H1 (cell line): ENCODE measurements around the gene ARHGAP10. TPM values are rescaled to one million over a fixed set of nuclear protein-coding genes. Genes with fewer than 3 reads are reported as not detected.

ENCODE experiments used
- CTCF ChIA-PET: fragments of 300-600 bp; sonication (Branson Sonifier 250); formaldehyde crosslinking; loops from one replicate; lab custom pipeline; 2021; ENCODE audit not compliant: partially characterized antibody; lab: Charles Lee
- POLR2A ChIA-PET: fragments of 300-600 bp; sonication (Branson Sonifier 250); formaldehyde crosslinking; loops from one replicate; lab custom pipeline; 2021; ENCODE audit warnings: inconsistent platforms; ENCODE audit not compliant: partially characterized antibody; lab: Charles Lee
- DNase-seq, 2 experiments: peaks; one replicate each; pipeline versions ENCODE4 v3.0.0 to v3.0.0-alpha.2; 2010 to 2022; ENCODE audit warnings: low spot score in 2 of 2, low read depth in 1 of 2, mixed read lengths in 1 of 2
- FAIRE-seq: peaks from 2 replicates; lab custom pipeline; 2011; peaks lifted over from hg19 to GRCh38; lab: Jason Lieb, UNC
- H2AFZ ChIP-seq: 2 replicates; pipeline ENCODE4 v1.8.1; 2012; ENCODE audit warnings: low read length, inconsistent platforms
- H2AK5ac ChIP-seq: 2 replicates; pipeline ENCODE4 v1.6.1; 2013; ENCODE audit warnings: low read depth, low read length
- H2BK120ac ChIP-seq: replicated peaks from 2 replicates; pipeline ENCODE3; 2013; ENCODE audit warnings: low read depth, low read length, inconsistent platforms
- H2BK12ac ChIP-seq: 2 replicates; pipeline ENCODE4 v1.6.1; 2013; ENCODE audit warnings: low read depth, low read length
- H2BK15ac ChIP-seq: 2 replicates; pipeline ENCODE4 v1.6.1; 2013; ENCODE audit warnings: low read length
- H2BK20ac ChIP-seq: 2 replicates; pipeline ENCODE4 v1.6.1; 2013; ENCODE audit warnings: low read length
- H2BK5ac ChIP-seq: 2 replicates; pipeline ENCODE4 v1.6.1; 2013; ENCODE audit warnings: low read depth, low read length
- H3K14ac ChIP-seq: 2 replicates; pipeline ENCODE4 v1.6.1; 2013; ENCODE audit warnings: inconsistent platforms; ENCODE audit not compliant: insufficient read length
- H3K18ac ChIP-seq: 2 replicates; pipeline ENCODE4 v1.6.1; 2013; ENCODE audit warnings: low read length; ENCODE audit errors: extremely low read depth
- H3K23ac ChIP-seq: 2 replicates; pipeline ENCODE4 v1.6.1; 2013; ENCODE audit warnings: inconsistent platforms; ENCODE audit not compliant: insufficient read length
- H3K23me2 ChIP-seq: 2 replicates; pipeline ENCODE4 v1.6.1; 2013; ENCODE audit warnings: low read depth, low read length
- H3K27ac ChIP-seq: 2 replicates; pipeline ENCODE4 v1.6.1; 2011; ENCODE audit warnings: low read depth, low read length, inconsistent platforms
- H3K27me3 ChIP-seq, 4 experiments: replicated peaks in 1 of 4; 1 replicate in 1 of 4; 2 replicates in 3 of 4; pipeline versions ENCODE4 v1.6.1 to v1.8.1; 2011 to 2013; ENCODE audit warnings: low read length in 3 of 4, mild to moderate bottlenecking in 3 of 4, inconsistent platforms in 2 of 4, mixed read lengths in 2 of 4, moderate library complexity in 1 of 4; ENCODE audit not compliant: control insufficient read depth in 3 of 4, insufficient read depth in 3 of 4; ENCODE audit errors: extremely low read depth in 1 of 4
- H3K36me3 ChIP-seq, 4 experiments: 2 replicates each; pipeline versions ENCODE4 v1.6.1 to v1.8.1; 2011 to 2013; ENCODE audit warnings: mild to moderate bottlenecking in 4 of 4, low read length in 3 of 4, moderate library complexity in 2 of 4, control low read depth in 1 of 4, inconsistent platforms in 1 of 4; ENCODE audit not compliant: insufficient read depth in 4 of 4, control insufficient read depth in 2 of 4
- H3K4ac ChIP-seq: replicated peaks from 2 replicates; pipeline ENCODE3; 2013; ENCODE audit warnings: low read length, low read depth, mixed read lengths, inconsistent platforms; ENCODE audit not compliant: insufficient read length
- H3K4me1 ChIP-seq, 4 experiments: replicated peaks in 1 of 4; 1 replicate in 1 of 4; 2 replicates in 3 of 4; pipeline versions ENCODE4 v1.6.1 to v1.8.1; 2011 to 2013; ENCODE audit warnings: low read length in 3 of 4, inconsistent platforms in 2 of 4, mixed read lengths in 1 of 4; ENCODE audit not compliant: insufficient read depth in 4 of 4, control insufficient read depth in 3 of 4
- H3K4me2 ChIP-seq, 2 experiments: 2 replicates each; pipeline versions ENCODE4 v1.6.1 to v1.8.1; 2011 to 2013; ENCODE audit warnings: low read depth in 2 of 2, low read length in 2 of 2, control low read depth in 1 of 2, inconsistent platforms in 1 of 2, mild to moderate bottlenecking in 1 of 2; ENCODE audit not compliant: insufficient read depth in 1 of 2
- H3K4me3 ChIP-seq, 4 experiments: fragments of 200-600, 300-600 bp in 1 of 4; sonication (generic), shearing (Covaris generic), sonication (Bioruptor Twin) in 1 of 4; 2 replicates each; pipeline versions ENCODE4 v1.5.1 to v1.8.1; 2011 to 2016; ENCODE audit warnings: low read length in 4 of 4, low read depth in 3 of 4, control low read depth in 2 of 4, inconsistent platforms in 2 of 4, mild to moderate bottlenecking in 2 of 4, mixed read lengths in 1 of 4, moderate library complexity in 1 of 4; ENCODE audit not compliant: insufficient read depth in 2 of 4; ENCODE audit errors: extremely low read depth in 1 of 4
- H3K56ac ChIP-seq: replicated peaks from 2 replicates; pipeline ENCODE3; 2013; ENCODE audit warnings: low read depth, mild to moderate bottlenecking, mixed read lengths, low read length, inconsistent platforms; ENCODE audit not compliant: insufficient read length
- H3K79me1 ChIP-seq: 2 replicates; pipeline ENCODE4 v1.6.1; 2013; ENCODE audit warnings: low read depth, low read length, control low read depth
- H3K79me2 ChIP-seq, 2 experiments: 2 replicates each; pipeline versions ENCODE4 v1.6.1 to v1.8.1; 2012 to 2013; ENCODE audit warnings: low read length in 2 of 2, mild to moderate bottlenecking in 2 of 2, inconsistent platforms in 1 of 2; ENCODE audit not compliant: insufficient read depth in 2 of 2, control insufficient read depth in 1 of 2
- H3K9ac ChIP-seq, 4 experiments: replicated peaks in 1 of 4; 1 replicate in 1 of 4; 2 replicates in 3 of 4; pipeline versions ENCODE4 v1.6.1 to v1.8.1; 2011 to 2013; ENCODE audit warnings: low read depth in 3 of 4, low read length in 3 of 4, control low read depth in 2 of 4, mild to moderate bottlenecking in 2 of 4, moderate library complexity in 2 of 4, inconsistent platforms in 1 of 4; ENCODE audit errors: extremely low read depth in 1 of 4
- H3K9me3 ChIP-seq, 2 experiments: 2 replicates each; pipeline versions ENCODE4 v1.6.1 to v1.8.1; 2012 to 2013; ENCODE audit warnings: mild to moderate bottlenecking in 2 of 2, moderate library complexity in 2 of 2, control low read depth in 1 of 2, inconsistent platforms in 1 of 2, low read depth in 1 of 2, low read length in 1 of 2, mixed read lengths in 1 of 2; ENCODE audit not compliant: insufficient read depth in 2 of 2
- H4K20me1 ChIP-seq, 2 experiments: replicated peaks in 1 of 2; 2 replicates each; pipeline versions ENCODE3 to v1.8.1; 2011 to 2013; ENCODE audit warnings: inconsistent platforms in 2 of 2, low read length in 2 of 2, mild to moderate bottlenecking in 1 of 2; ENCODE audit not compliant: insufficient read depth in 2 of 2, control insufficient read depth in 1 of 2
- H4K5ac ChIP-seq: 2 replicates; pipeline ENCODE4 v1.6.1; 2013; ENCODE audit warnings: low read length, low read depth, mixed read lengths, inconsistent platforms; ENCODE audit not compliant: insufficient read length
- H4K8ac ChIP-seq: 2 replicates; pipeline ENCODE4 v1.8.0; 2013; ENCODE audit warnings: mild to moderate bottlenecking, moderate library complexity, low read length, inconsistent platforms; ENCODE audit not compliant: insufficient read depth; ENCODE audit errors: extremely low read depth
- H4K91ac ChIP-seq: replicated peaks from 2 replicates; pipeline ENCODE3; 2013; ENCODE audit warnings: low read length, mixed read lengths, inconsistent platforms; ENCODE audit not compliant: insufficient read length
- CBX8 ChIP-seq: fragments of 300-800, 300-1000 bp; sonication (generic); IDR thresholded peaks from 2 replicates; pipeline ENCODE4 v1.7.1; 2016; ENCODE audit warnings: low read depth, low read length, borderline replicate concordance
- EZH2 ChIP-seq: fragments of 200-600 bp; sonication (generic); IDR thresholded peaks from 2 replicates; pipeline ENCODE4 v1.7.1; 2012; ENCODE audit warnings: low read depth, mild to moderate bottlenecking, moderate library complexity, low read length, inconsistent platforms; ENCODE audit not compliant: severe bottlenecking
- FOSL1 ChIP-seq: IDR thresholded peaks from 2 replicates; pipeline ENCODE4 v1.6.1; 2011; ENCODE audit warnings: mild to moderate bottlenecking, low read depth, low read length, moderate library complexity; ENCODE audit not compliant: insufficient read depth
- POLR2A ChIP-seq, 2 experiments: IDR thresholded peaks; 1 replicate in 1 of 2; 2 replicates in 1 of 2; pipeline ENCODE4 v1.6.1; 2011; ENCODE audit warnings: low read depth in 2 of 2, low read length in 2 of 2, mild to moderate bottlenecking in 2 of 2; ENCODE audit errors: control extremely low read depth in 1 of 2
- POU5F1 ChIP-seq: IDR thresholded peaks from 2 replicates; pipeline ENCODE4 v1.6.1; 2011; ENCODE audit warnings: low read depth, mild to moderate bottlenecking, low read length, moderate library complexity
- SIN3A ChIP-seq, 2 experiments: IDR thresholded peaks in 1 of 2; conservative IDR thresholded peaks in 1 of 2; 2 replicates each; pipeline ENCODE4 v1.6.1; 2011 to 2012; ENCODE audit warnings: low read length in 2 of 2, improper control_type of control experiment in 1 of 2, low read depth in 1 of 2, mild to moderate bottlenecking in 1 of 2
- SP4 ChIP-seq: IDR thresholded peaks from 2 replicates; pipeline ENCODE4 v1.6.1; 2012; ENCODE audit warnings: low read length, inconsistent platforms
- TEAD4 ChIP-seq: IDR thresholded peaks from 2 replicates; pipeline ENCODE4 v1.6.1; 2012; ENCODE audit warnings: low read depth, low read length, inconsistent platforms, mixed read lengths
- WGBS, 2 experiments: shearing (Covaris generic) in 1 of 2; methylation state at CpG; one replicate each; pipeline versions ENCODE4 v1.1.6 to v1.1.7; 2013 to 2015; ENCODE audit warnings: low lambda C conversion rate in 2 of 2, mixed read lengths in 2 of 2, inconsistent platforms in 1 of 2, low coverage in 1 of 2, missing lambda C conversion rate in 1 of 2; ENCODE audit not compliant: insufficient replicate concordance in 2 of 2, insufficient coverage in 1 of 2, insufficient read length in 1 of 2; ENCODE audit errors: extremely low coverage in 1 of 2, missing lambda C conversion rate in 1 of 2; 5-methylcytosine and 5-hydroxymethylcytosine counted together
- polyA plus RNA-seq, 7 experiments: library from polyadenylated mRNA; depleted of rRNA in 3 of 7; stranded (reverse) in 5 of 7; unstranded in 2 of 7; fragments of >200 nt in 5 of 7; fragments of 200-250 nt in 2 of 7; gene quantifications; 1 replicate in 5 of 7; 2 replicates in 1 of 7; 4 replicates in 1 of 7; pipeline versions ENCODE4 v1.2.1 to v1.2.3, GENCODE V29; 2011 to 2013; ENCODE audit warnings: missing spikeins in 2 of 7, mixed read lengths in 2 of 7
- total RNA-seq: library from RNA; stranded (reverse); fragmentation: NEBNext Ultra II Directional; extraction: Animal tissue kit (Norgen Biotek cat#: 25700); gene quantifications from 2 replicates; pipeline ENCODE4 v1.2.1, GENCODE V29; 2021
- TF ChIP-seq, protein P1 (sequence below): IDR thresholded peaks from 2 replicates; pipeline ENCODE4 v1.6.1; 2011; ENCODE audit warnings: low read length, improper control_type of control experiment

Gene ARHGAP10
- total and polyA plus RNA-seq, 2 of the 8 experiments (the other 6 are each of a cell fraction or from before 2014, with no cell fraction given), result 3.7 to 6.1 TPM

DNA sequence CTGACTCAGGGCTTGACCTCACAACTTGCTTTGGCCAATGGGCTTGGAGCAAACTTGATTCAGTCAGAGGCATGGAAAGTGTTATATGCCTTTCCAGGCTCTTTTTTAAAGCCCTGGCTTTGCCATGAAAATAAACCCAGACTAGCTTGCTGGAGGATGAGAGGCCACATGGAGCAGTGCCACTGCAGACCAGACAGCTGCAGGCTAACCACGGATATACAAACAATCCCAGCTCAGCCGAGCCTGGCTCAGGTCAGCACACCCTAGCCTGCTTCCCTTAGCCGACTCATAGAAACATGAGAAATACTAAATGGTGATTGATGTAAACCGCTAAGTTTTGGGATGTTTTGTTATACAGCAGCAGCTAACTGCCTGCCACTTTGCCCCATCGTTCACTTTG lies 345.1 kb downstream of the ARHGAP10 start:
- H2AK5ac ChIP-seq, result no peak overlapping the region
- H3K4me2 ChIP-seq, result no peak overlapping the region
- H4K20me1 ChIP-seq, result no peaks in the 10 kb centered on the region
- H4K91ac ChIP-seq, result no peak overlapping the region
- no peak overlapping the region for H3K9ac ChIP-seq
- no peaks in the 10 kb centered on the region for H3K27me3 ChIP-seq
- no peak overlapping the region for H4K8ac ChIP-seq
- H3K4me3 ChIP-seq, result no peak overlapping the region
- TF ChIP-seq, protein P1, sequence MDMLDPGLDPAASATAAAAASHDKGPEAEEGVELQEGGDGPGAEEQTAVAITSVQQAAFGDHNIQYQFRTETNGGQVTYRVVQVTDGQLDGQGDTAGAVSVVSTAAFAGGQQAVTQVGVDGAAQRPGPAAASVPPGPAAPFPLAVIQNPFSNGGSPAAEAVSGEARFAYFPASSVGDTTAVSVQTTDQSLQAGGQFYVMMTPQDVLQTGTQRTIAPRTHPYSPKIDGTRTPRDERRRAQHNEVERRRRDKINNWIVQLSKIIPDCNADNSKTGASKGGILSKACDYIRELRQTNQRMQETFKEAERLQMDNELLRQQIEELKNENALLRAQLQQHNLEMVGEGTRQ, result no peak
- no peak for TF ChIP-seq TEAD4
- TF ChIP-seq FOSL1, result no peak
- no peak for TF ChIP-seq CBX8
- no peak for TF ChIP-seq POU5F1
- TF ChIP-seq POLR2A (IDR thresholded peaks at IDR 0.05; ENCODE audit: control extremely low read depth in 1 of 2, low read depth in 2 of 2, low read length in 2 of 2), result no peak
- TF ChIP-seq SIN3A (conservative IDR thresholded peaks at IDR 0.05 in 1 of 2, IDR thresholded peaks at IDR 0.05 in 1 of 2; ENCODE audit: low read depth in 1 of 2, low read length in 2 of 2), result no peak
- TF ChIP-seq EZH2, result no peak
- TF ChIP-seq SP4, result no peak
- TF ChIP-seq, all 59 proteins: peak for 0
- no peak overlapping the region for H3K27ac ChIP-seq
- H3K4ac ChIP-seq, result no peak overlapping the region
- ChIA-PET POLR2A (no interaction called here), CTCF (interaction anchor here (0.8 kb wide), 1 partner anchor 15 kb away, joined by 3 read pairs; no protein-coding TSS in a partner anchor)
- H3K36me3 ChIP-seq, result peaks cover 0 to 7% (median 0%) of the 10 kb centered on the region in 4 experiments; a peak in 2 of 8 replicates
- no peak overlapping the region for H2BK120ac ChIP-seq
- no peak for FAIRE-seq
- 83% methylated on average over 5 of the region's 5 CpGs; no CpG with 5 or more reads in 1 of the 2 experiments for WGBS, 2 experiments
- H4K5ac ChIP-seq, result no peak overlapping the region
- H2BK12ac ChIP-seq, result no peak overlapping the region
- no peak overlapping the region for H3K23ac ChIP-seq
- H2BK15ac ChIP-seq, result no peak overlapping the region
- no peak overlapping the region for H2BK5ac ChIP-seq
- no peak overlapping the region for H2AFZ ChIP-seq
- no peaks in the 10 kb centered on the region for H3K79me1 ChIP-seq
- DNase-seq, result no peak
- H2BK20ac ChIP-seq, result no peak overlapping the region
- no peak overlapping the region for H3K14ac ChIP-seq
- H3K9me3 ChIP-seq, result peaks cover 19 to 21% of the 10 kb centered on the region in 2 experiments
- H3K18ac ChIP-seq, result no peak overlapping the region
- no peaks in the 10 kb centered on the region for H3K79me2 ChIP-seq
- no peak overlapping the region for H3K56ac ChIP-seq
- H3K4me1 ChIP-seq, result no peaks in the 10 kb centered on the region
- H3K23me2 ChIP-seq, result no peaks in the 10 kb centered on the region
